ENCODE data around the gene NPRL2.

NPRL2 gene

DNA sequence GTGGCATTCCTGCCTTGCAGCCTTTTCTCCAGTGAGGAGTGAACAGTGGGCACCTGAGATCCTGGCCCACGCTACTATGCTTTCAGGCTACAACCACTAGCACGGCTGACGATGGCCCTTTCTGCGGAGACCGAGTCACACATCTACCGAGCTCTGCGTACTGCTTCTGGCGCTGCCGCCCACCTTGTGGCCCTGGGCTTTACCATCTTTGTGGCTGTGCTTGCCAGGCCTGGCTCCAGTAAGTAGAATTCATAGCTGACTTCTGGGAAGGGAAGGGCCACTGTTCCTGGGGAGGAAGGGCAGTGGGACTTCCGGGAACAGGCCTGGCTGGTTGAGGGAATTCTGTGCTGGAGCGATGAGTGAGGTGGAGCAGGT is 735 bp upstream of the NPRL2 start:
- DNase-seq (ENCODE audit: insufficient read length, low spot score): no peak
- FAIRE-seq: no peak
- TF ChIP-seq POLR2A (IDR thresholded peaks at IDR 0.05; ENCODE audit: low read depth, low read length): no peak

DNA sequence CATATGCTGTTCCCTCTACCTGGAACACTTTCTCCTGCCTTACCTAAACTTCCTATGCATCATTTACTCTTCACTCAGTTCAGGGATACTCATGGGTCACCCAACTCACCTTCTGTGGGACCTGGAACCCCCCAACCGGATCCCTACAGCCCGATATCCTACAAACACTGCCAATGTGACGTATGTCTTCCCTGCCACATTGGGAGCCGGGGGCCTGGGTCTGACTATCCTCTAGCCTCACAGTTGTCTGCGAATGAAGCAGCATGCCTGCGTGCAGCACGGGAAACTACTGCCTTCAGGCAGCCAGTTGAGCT is 405 bp downstream of the NPRL2 start:
- DNase-seq (ENCODE audit: insufficient read length, low spot score) (no peak), FAIRE-seq (no peak)
- TF ChIP-seq POLR2A (IDR thresholded peaks at IDR 0.05; ENCODE audit: low read depth, low read length): no peak

DNA sequence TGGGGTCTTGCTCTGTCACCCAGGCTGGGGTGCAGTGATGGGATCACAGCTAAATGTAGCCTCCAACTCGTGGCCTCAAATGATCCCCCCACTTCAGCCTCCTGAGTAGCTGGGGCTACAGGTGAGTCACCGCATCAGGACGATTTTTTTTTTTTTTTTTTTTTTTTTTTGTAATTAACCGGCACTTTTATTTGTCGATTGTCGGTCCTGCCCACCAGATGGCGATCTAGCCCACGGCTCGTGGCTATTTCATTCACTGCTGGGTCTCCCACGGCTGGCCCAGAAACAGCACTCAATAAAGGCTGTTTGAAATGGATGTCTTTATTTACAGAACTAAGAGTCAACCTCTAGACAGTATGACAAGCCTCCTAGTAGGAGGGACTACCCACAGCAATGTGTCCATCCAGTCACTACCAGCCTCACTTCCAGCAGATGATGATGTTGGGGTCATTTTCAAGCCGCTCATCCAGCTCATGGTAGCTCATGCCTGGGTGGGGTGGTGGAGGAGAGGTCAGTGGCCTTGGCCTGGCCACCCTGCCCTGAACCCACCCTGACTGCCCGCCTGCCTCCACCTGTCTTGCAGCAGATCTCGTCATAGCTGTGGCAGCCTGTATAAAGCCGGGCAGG is 3.3 kb downstream of the NPRL2 start:
- peak; percentile 76 for DNase-seq (ENCODE audit: insufficient read length, low spot score)
- FAIRE-seq: no peak
- no peak for TF ChIP-seq POLR2A (IDR thresholded peaks at IDR 0.05; ENCODE audit: low read depth, low read length)

DNA sequence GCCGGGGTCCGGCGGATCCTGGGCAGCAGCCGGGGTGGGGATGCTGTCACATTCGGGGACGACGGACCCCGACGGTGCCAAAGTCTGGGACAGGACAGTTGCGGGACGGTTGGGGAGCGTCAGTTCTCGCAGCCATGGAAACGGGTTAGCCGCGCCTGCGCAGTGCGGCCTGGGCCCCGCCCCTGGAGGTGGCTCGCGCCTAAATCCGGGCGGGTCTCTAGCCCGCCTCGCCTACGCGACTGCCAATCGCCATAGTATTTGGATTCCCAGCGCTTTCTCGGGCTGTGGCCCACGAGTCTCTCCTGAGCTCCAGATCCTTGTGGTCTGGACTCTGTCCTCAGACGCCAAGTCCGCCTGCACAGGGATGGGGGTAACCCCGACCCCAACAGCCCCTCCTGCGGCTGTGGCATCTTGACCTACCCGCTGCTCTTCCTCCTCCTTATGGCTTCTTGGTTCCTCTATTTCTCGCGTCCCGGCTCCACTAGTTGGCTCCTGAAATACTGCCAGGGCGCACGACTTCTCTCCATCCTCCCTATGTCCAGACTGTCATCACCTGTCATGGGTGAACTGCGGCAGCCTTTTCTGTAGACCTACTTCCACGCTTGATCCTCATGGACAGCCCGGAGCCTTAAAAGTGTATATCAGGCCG is 4.9 kb downstream of the NPRL2 start, which contains the start of gene ZMYND10:
Gene ZMYND10 (minus strand): TSS at position 147 of the 649 bp plus-strand sequence. CDS start 153 bp downstream, outside the sequence.
- FAIRE-seq: no peak
- DNase-seq (ENCODE audit: insufficient read length, low spot score): no peak
- no peak for TF ChIP-seq POLR2A (IDR thresholded peaks at IDR 0.05; ENCODE audit: low read depth, low read length)

DNA sequence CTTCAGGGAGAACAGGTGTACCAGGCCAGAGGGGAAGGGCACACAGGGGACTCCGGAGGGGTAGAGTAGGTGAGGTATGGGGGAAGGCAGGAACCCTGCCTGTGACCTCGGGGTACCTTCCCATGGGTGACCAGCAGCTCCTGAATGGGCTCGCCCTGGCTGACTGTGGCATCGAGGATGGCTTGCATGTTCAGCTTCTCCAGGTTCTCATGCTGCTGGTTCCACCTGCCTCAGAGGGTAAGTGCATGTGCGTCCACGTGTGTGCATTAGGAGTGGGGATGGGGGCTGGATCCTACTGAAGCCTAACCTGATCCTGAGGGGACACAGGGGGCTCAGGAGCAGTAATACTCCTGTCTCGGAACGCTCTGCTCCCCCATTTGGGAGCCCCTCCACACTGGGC is 5.6 kb downstream of the NPRL2 start:
- FAIRE-seq (no peak), DNase-seq (ENCODE audit: insufficient read length, low spot score) (no peak)
- TF ChIP-seq POLR2A (IDR thresholded peaks at IDR 0.05; ENCODE audit: low read depth, low read length): no peak

DNA sequence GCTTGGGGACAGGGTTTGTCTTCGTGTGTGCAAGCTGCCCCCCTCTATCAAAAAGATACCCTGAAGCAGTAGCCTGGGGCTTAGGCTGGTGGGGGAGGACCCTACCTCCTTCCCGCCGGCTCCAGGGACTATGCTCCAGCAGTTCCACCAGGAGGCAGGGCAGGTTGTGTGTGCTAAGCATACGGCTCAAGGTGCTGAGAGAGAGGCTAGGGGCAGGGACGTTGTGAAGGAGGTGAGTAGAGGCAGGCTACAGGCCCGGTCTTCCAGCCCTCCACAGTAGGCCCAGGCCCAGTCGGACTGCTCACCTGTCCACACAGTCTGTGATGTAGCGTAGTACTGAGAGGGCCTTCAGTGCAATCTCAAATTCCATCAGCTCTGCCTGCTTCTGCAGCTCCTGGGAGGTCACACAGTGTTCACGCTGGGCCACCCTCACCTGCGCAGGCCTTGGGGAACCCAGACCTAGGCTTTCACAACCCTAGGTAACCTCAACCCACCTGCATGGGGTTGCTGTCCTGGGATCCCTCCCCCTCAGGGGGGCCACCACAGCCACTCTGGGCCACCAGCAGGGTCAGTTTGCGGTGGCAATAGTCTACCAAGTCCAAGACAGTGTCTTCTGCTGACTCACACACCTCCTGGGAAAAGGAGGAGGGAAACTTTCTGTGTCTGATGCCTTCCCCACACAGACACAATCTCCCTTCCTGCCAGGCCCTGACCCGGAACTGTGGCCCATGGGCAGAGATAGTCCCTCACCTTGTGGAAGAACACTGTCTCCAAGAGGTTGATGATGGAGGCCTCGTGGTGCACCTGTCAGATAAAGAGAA is 7.6 kb downstream of the NPRL2 start:
- DNase-seq (ENCODE audit: insufficient read length, low spot score): no peak
- no peak for FAIRE-seq
- no peak for TF ChIP-seq POLR2A (IDR thresholded peaks at IDR 0.05; ENCODE audit: low read depth, low read length)

DNA sequence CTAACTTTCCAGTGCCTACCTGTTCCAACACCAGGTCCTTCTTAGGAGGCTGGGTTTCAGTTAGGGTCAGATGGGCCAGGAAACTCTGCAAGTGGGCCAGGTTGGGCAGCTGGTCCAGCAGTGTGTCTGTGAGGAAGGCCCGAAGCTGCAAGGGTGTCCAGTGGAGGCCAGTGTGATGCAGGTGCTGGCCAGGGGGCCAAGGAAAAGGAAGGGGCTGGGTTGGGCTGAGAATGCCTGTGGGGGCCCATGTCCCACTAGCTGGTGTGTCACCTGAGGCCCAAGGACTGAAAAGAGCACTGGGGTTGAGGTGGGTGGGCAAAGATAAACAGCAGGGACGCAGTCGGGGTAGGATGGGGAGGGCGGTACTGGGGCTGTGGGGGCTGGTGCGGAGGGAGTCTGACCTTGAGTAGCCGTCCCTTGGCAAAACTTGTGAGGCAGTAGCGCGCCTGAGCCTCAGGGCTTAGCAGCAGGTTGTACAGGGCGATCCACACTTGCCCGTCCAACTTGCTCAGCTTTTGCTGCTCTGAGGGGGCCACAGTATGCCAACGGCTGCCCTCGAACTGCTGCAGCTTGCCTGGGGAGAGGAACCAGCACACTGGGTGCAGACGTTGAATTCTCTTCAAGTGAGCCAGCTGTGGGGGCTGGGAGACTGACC is 8.5 kb downstream of the NPRL2 start:
- FAIRE-seq: no peak
- no peak for DNase-seq (ENCODE audit: insufficient read length, low spot score)
- TF ChIP-seq POLR2A (IDR thresholded peaks at IDR 0.05; ENCODE audit: low read depth, low read length): no peak

DNA sequence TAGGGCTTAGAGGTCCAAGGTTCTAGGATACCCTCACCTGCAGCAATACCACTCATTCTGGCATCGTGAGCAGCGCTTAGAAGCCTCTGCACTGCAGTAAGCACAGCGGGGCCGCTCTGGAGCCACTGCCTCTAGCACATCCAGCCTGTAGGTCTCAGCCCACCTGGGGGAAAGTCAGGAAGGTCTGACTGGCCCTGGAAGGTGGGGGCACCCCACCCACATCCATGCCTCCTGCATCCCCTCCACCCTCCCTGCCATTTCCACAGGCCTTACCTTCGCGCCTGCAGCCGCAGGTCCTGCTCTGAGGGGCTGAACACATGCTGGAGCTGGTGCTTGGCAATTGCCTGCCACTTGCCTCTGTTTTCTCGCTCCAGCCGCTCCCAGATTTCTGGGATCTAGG is 9.0 kb downstream of the NPRL2 start:
- FAIRE-seq: no peak
- TF ChIP-seq POLR2A (IDR thresholded peaks at IDR 0.05; ENCODE audit: low read depth, low read length): no peak
- DNase-seq (ENCODE audit: insufficient read length, low spot score): no peak

DNA sequence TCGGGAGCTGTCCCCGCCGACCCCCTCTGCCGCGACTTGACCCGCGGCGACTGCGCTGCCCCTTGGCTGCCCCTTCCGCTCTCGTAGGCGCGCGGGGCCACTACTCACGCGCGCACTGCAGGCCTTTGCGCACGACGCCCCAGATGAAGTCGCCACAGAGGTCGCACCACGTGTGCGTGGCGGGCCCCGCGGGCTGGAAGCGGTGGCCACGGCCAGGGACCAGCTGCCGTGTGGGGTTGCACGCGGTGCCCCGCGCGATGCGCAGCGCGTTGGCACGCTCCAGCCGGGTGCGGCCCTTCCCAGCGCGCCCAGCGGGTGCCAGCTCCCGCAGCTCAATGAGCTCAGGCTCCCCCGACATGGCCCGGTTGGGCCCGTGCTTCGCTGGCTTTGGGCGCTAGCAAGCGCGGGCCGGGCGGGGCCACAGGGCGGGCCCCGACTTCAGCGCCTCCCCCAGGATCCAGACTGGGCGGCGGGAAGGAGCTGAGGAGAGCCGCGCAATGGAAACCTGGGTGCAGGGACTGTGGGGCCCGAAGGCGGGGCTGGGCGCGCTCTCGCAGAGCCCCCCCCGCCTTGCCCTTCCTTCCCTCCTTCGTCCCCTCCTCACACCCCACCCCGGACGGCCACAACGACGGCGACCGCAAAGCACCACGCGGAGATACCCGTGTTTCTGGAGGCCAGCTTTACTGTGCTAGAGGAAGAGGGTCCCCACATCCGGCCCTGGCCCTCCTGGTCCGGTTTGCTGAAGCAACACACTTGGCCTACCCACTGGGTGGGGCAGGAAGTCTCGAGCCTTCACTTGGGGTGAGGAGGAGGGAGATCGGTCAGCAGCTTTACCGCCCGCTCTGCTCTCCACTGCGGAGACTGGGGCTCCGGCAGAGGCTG is 9.9 kb downstream of the NPRL2 start, which contains the start of gene RASSF1:
Gene RASSF1 (minus strand): TSS at position 389 of the 882 bp plus-strand sequence. CDS start 31 bp downstream, at position 358.
- no peak for FAIRE-seq
- DNase-seq (ENCODE audit: insufficient read length, low spot score): no peak
- no peak for TF ChIP-seq POLR2A (IDR thresholded peaks at IDR 0.05; ENCODE audit: low read depth, low read length)

DNA sequence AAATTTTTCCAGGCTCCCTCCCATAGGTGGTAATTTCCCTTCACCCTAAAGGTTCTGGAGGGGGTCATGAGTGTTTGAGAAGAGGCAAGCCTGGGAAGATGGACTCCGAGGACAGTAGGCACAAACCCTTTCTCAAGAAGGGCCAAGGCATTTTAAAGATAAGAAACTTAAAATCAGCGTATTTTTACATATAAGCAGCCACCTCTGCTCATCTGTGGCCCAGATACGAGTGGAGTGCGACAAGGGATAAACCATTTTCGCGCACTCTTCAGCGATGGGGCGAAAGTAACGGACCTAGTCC is 10.5 kb downstream of the NPRL2 start:
- TF ChIP-seq POLR2A (IDR thresholded peaks at IDR 0.05; ENCODE audit: low read depth, low read length): no peak
- DNase-seq (ENCODE audit: insufficient read length, low spot score) (no peak), FAIRE-seq (no peak)

DNA sequence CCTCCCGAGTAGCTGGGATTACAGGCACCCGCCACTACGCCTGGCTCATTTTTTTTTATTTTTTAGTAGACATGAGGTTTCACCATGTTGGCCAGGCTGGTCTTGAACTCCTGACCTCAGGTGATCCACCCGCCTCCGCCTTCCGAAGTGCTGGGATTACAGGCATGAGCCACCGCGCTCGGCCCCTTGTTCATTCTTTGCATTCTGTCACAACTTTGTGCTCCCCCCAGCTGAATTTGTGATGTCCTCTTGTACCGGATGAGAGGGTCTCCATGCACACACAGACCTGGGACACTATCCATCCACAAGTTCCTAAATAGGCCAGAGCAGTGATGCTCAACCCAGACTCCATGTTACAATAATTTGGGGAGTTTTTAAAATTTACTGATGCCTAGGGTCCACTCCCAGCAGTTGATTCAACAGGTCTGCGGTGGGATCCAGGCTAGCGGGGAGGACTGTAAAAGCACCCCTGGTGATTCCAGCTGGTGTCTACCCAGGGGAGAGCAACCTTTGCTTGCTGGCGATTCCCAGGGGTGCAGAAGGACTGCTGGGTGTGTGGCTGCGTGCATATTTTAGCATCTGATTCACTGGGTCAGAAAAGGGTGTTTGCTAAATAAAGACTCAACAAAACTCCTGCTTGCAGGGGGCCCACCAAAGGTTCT is 11.0 kb downstream of the NPRL2 start:
- TF ChIP-seq POLR2A (IDR thresholded peaks at IDR 0.05; ENCODE audit: low read depth, low read length): no peak
- FAIRE-seq (no peak), DNase-seq (ENCODE audit: insufficient read length, low spot score) (no peak)

DNA sequence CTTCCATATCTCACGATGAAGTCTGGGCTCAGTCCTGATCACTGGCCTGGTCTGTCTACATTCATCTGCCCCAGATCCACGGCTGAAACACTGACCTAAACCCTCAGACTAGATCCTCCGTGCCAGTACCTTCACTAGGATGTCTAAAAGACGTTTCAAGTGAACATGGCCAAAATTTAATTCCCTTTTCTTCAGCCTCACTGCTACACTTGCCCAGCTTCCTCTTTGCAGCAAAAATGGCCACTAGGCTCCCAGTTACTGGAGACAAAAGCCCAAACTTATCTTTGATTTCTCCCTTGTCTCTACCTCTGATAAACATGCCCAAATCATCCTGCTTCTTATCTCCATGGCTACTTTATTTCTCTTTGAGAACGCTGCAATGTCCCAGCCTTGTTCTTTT is 11.6 kb downstream of the NPRL2 start:
- FAIRE-seq (no peak), DNase-seq (ENCODE audit: insufficient read length, low spot score) (no peak)
- TF ChIP-seq POLR2A (IDR thresholded peaks at IDR 0.05; ENCODE audit: low read depth, low read length): no peak
